Measurements from ENCODE around the gene ORMDL2. TPM values are rescaled to one million over a fixed set of nuclear protein-coding genes. Genes with fewer than 3 reads are reported as not detected.

ORMDL2 gene, protein sequence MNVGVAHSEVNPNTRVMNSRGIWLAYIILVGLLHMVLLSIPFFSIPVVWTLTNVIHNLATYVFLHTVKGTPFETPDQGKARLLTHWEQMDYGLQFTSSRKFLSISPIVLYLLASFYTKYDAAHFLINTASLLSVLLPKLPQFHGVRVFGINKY
- total RNA-seq (2021) (22.5 and 22.9 TPM in 2 replicates), Bru-seq, nascent RNA (percentile 83 among the genes with signal in this experiment), BruChase-seq, experiment 1, labeled RNA remaining after a 2-hour chase (percentile 59 among the genes with signal in this experiment), BruChase-seq, experiment 2, labeled RNA remaining after a 6-hour chase (percentile 78 among the genes with signal in this experiment)
- long read RNA-seq, transcript ORMDL2-201 (4 exons, 2,141 nt), result major isoform, 39 of 41 reads
- long read RNA-seq, partial matches to known transcripts, result 0 of 41 reads
- long read RNA-seq, other reads (novel, unspliced or antisense), result 1 of 41 reads

DNA sequence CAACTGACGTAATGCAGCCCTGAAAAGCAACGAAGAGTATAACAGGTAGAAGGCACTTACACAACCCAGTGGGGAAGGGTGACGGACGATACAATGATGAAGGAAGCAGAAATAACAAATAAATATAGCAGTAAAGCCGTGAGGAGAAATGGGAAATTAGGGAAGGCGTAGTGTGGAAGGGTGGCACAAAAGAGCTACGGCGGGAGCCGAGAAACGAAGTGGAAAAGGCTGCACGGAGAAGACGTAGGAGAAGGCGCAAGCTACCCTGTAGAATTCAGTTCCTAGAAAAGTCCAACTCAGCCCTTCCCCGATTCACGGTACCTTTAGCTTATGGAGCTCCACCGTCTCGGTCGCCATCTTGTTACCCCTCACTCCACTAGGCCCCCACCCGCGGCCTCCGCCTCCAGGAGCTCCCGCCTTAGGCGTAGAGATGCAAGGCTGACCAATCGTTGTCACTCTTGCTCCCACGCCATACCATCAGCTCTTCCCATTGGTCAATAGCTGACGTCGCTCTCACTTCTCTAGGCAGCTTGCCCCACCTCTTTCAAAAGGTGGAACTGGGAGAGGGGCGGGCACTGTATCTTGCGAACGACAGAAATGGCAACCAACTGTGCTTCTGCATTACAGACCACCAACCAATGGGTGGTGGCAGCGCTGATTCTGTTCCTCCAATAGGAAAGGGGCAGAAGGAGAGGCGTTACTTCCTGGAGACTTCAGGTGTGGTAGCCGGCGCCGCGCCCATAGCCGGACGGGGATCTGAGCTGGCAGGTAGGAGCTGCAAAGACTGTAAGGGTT lies at the start of gene ORMDL2, which contains the start of gene SARNP:
TSS of gene ORMDL2 (plus strand) at position 697 of the 795 bp plus-strand sequence. CDS start 959 bp downstream, outside the sequence.
TSS of gene SARNP (minus strand) at position 380 of the 795 bp plus-strand sequence. CDS start at position 357, 23 bp downstream.
- peaks cover 17% of the 10 kb centered on the region for H3K36me3 ChIP-seq (ENCODE audit: low read depth)
- H3K4me2 ChIP-seq, result peak within 1 kb of the TSS; percentile 94
- intact Hi-C loops (cut with micrococcal nuclease; ENCODE audit: unreplicated experiment), result loop anchor here (1.0 to 5.0 kb wide), 5 partner anchors 12 to 225 kb away; partner anchors contain the start of genes DNAJC14, GDF11, PYM1 and RPS26
- DNase-seq, result peak; percentile 96 to 99
- H3K4me3 ChIP-seq, result peak within 1 kb of the TSS; percentile 72
- H3K27ac ChIP-seq, result peak within 1 kb of the TSS; percentile 51
- BruUV-seq (replicated peaks), result no TSS peak
- no peaks in the 10 kb centered on the region for H3K9me2 ChIP-seq (ENCODE audit: insufficient read depth)
- TF ChIP-seq, protein P1, sequence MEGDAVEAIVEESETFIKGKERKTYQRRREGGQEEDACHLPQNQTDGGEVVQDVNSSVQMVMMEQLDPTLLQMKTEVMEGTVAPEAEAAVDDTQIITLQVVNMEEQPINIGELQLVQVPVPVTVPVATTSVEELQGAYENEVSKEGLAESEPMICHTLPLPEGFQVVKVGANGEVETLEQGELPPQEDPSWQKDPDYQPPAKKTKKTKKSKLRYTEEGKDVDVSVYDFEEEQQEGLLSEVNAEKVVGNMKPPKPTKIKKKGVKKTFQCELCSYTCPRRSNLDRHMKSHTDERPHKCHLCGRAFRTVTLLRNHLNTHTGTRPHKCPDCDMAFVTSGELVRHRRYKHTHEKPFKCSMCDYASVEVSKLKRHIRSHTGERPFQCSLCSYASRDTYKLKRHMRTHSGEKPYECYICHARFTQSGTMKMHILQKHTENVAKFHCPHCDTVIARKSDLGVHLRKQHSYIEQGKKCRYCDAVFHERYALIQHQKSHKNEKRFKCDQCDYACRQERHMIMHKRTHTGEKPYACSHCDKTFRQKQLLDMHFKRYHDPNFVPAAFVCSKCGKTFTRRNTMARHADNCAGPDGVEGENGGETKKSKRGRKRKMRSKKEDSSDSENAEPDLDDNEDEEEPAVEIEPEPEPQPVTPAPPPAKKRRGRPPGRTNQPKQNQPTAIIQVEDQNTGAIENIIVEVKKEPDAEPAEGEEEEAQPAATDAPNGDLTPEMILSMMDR (conservative IDR thresholded peaks at IDR 0.05), result no peak
- TF ChIP-seq EZH2 (IDR thresholded peaks at IDR 0.05; ENCODE audit: low read depth), result no peak
- peaks cover 18% of the 10 kb centered on the region for H3K4me1 ChIP-seq (replicated peaks; ENCODE audit: insufficient read depth)
- H3K27me3 ChIP-seq (ENCODE audit: insufficient read depth, low read depth), result no peaks in the 10 kb centered on the region
- POLR2A ChIA-PET (ENCODE audit: unreplicated experiment), result interaction anchor here (0.5 to 1.7 kb wide), 17 partner anchors 12 to 812 kb away, joined by 3 to 59 read pairs (median 5); partner anchors contain the start of genes BAZ2A, DNAJC14, MMP19 and PYM1
- H2AFZ ChIP-seq, result peak within 1 kb of the TSS; percentile 94
- H3K79me2 ChIP-seq (ENCODE audit: low read depth), result peaks cover 72% of the 10 kb centered on the region
- peaks cover 25% of the 10 kb centered on the region for H4K20me1 ChIP-seq (ENCODE audit: insufficient read depth)
- CTCF ChIA-PET, result interaction anchor here (0.6 to 1.4 kb wide), 11 partner anchors 8 to 415 kb away, joined by 3 to 10 read pairs (median 4); partner anchors contain the start of genes DNAJC14, PYM1 and RAB5B
- peaks cover 13% of the 10 kb centered on the region for H3F3A ChIP-seq (ENCODE audit: insufficient read depth, low read depth)
- H3K9me3 ChIP-seq (ENCODE audit: insufficient read depth, low read depth), result no peaks in the 10 kb centered on the region

DNA sequence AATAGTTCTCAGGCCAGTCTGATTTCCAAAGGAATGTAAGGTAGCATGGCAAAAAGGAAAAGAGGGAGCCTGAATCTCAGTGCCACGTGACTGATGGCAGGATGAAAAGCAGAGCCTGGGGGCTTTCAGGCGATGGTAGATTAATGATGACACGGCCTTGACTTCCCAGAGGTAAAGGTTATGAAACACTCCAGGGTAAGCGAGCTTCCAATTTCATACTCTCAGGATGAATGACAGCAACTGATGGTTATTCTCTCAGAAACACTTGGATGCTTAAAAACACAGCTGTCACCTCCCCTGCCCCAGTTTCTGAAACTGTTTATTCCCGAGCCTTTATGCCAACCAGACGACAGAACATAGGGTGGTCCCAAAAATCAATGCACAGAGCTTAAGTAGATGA lies 46.1 kb upstream of the ORMDL2 start:
- 0 out of 2 replicates have a peak, but pooled peaks cover 7% of the 10 kb centered on the region for H3K36me3 ChIP-seq (ENCODE audit: low read depth)
- no peaks in the 10 kb centered on the region for H3K4me1 ChIP-seq (replicated peaks; ENCODE audit: insufficient read depth)
- H3K4me3 ChIP-seq, result no peak overlapping the region
- H3K27me3 ChIP-seq (ENCODE audit: insufficient read depth, low read depth), result no peaks in the 10 kb centered on the region
- TF ChIP-seq, protein P1 (conservative IDR thresholded peaks at IDR 0.05), result no peak
- TF ChIP-seq EZH2 (IDR thresholded peaks at IDR 0.05; ENCODE audit: low read depth), result no peak
- H4K20me1 ChIP-seq (ENCODE audit: insufficient read depth), result peaks cover 2% of the 10 kb centered on the region; the same call in 1 of the 2 replicates
- ChIA-PET POLR2A (ENCODE audit: unreplicated experiment) (no interaction called here), CTCF (interaction anchor here (0.6 kb wide), 1 partner anchor 279 kb away, joined by 4 read pairs; no protein-coding TSS in a partner anchor)
- H3K9me2 ChIP-seq (ENCODE audit: insufficient read depth), result no peaks in the 10 kb centered on the region
- DNase-seq, result no peak
- no peaks in the 10 kb centered on the region for H3F3A ChIP-seq (ENCODE audit: insufficient read depth, low read depth)
- H3K79me2 ChIP-seq (ENCODE audit: low read depth), result no peaks in the 10 kb centered on the region
- no peak overlapping the region for H3K27ac ChIP-seq
- intact Hi-C loops (cut with micrococcal nuclease; ENCODE audit: unreplicated experiment), result no loop called here
- H3K4me2 ChIP-seq, result no peak overlapping the region
- no peak overlapping the region for H2AFZ ChIP-seq
- no peaks in the 10 kb centered on the region for H3K9me3 ChIP-seq (ENCODE audit: insufficient read depth, low read depth)
- BruUV-seq (replicated peaks), result no TSS peak

DNA sequence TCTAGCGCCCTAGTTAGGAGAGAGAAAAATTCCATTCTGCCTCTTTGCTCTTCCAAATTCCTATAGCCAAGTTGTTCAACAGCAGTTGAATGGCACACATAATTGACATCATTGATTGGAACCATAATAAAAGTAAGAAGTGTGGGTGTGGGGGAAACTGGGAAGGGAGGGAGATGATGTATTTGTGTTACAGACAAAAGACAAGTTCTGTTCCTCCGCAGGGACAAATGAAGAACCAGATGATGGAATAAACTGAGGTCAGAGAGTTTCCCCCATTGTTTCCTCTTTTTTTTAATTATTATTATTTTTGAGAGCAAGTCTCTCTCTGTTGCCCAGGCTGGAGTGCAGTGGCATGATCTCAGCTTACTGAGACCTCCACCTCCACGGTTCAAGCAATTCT lies 40.0 kb upstream of the ORMDL2 start:
- ChIA-PET POLR2A (ENCODE audit: unreplicated experiment) (no interaction called here), CTCF (no interaction called here)
- intact Hi-C loops (cut with micrococcal nuclease; ENCODE audit: unreplicated experiment), result no loop called here
- H3K9me3 ChIP-seq (ENCODE audit: insufficient read depth, low read depth), result no peaks in the 10 kb centered on the region
- BruUV-seq (replicated peaks), result no TSS peak
- DNase-seq, result no peak
- no peak for TF ChIP-seq EZH2 (IDR thresholded peaks at IDR 0.05; ENCODE audit: low read depth)
- TF ChIP-seq, protein P1 (conservative IDR thresholded peaks at IDR 0.05), result no peak
- no peak overlapping the region for H3K4me2 ChIP-seq
- 0 out of 2 replicates have a peak, but pooled peaks cover 14% of the 10 kb centered on the region for H3K36me3 ChIP-seq (ENCODE audit: low read depth)
- H3K27me3 ChIP-seq (ENCODE audit: insufficient read depth, low read depth), result no peaks in the 10 kb centered on the region
- no peaks in the 10 kb centered on the region for H3K9me2 ChIP-seq (ENCODE audit: insufficient read depth)
- H3K4me3 ChIP-seq, result no peak overlapping the region
- H4K20me1 ChIP-seq (ENCODE audit: insufficient read depth), result no peaks in the 10 kb centered on the region; the same call in 1 of the 2 replicates
- H3K4me1 ChIP-seq (replicated peaks; ENCODE audit: insufficient read depth), result no peaks in the 10 kb centered on the region
- H2AFZ ChIP-seq, result no peak overlapping the region
- no peak overlapping the region for H3K27ac ChIP-seq
- H3K79me2 ChIP-seq (ENCODE audit: low read depth), result no peaks in the 10 kb centered on the region
- H3F3A ChIP-seq (ENCODE audit: insufficient read depth, low read depth), result no peaks in the 10 kb centered on the region

Data from PC-9 (cell line).